PC-3 (cell line): ENCODE measurements around the gene DNAAF5.

ENCODE experiments used
- EZH2 ChIP-seq: fragments of 300-600 bp; sonication (generic); IDR thresholded peaks from one replicate; pipeline ENCODE4 v1.6.1; 2017; ENCODE audit warnings: antibody characterized with exemption, mild to moderate bottlenecking, low read length; ENCODE audit not compliant: unreplicated experiment
- TF ChIP-seq, protein P1 (sequence below): fragments of 300-600 bp; sonication (generic); conservative IDR thresholded peaks from 2 replicates; pipeline ENCODE4 v1.5.1; 2017; ENCODE audit warnings: antibody characterized with exemption, low read depth, mild to moderate bottlenecking, low read length

DNA sequence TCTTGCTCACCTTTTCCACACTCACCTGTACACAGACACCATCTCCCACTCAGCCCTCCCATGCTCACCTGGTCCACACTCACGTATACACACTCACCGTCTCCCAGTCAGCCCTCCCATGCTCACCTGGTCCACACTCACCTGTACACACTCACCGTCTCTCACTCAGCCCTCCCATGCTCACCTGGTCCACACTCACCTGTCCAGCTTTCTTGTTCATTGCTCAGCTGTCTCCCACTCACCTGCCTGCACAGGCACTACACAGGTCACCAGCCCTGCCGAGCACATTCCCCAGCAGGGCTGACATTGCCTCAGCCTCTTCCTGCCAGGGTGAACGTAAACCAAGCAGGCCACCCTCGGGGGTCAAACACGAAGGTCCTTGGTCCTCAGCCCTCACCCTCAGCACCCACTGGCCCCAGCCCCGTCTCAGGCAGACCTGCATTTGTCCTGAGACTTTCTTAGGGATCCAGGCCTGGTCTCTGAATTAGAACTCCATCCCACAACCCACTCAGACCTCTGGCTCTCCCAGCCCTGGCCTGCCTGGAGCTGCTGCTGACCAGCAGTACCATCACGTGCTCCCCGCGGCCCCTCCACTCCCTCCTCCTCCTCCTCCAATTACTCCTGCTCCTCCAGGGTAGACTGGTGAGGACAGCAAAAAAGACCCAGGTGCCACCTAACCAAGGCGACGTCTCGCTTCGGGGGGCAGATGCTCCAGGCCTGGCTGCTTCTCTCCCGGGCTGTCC lies 12.8 kb upstream of the DNAAF5 start:
- TF ChIP-seq, protein P1, sequence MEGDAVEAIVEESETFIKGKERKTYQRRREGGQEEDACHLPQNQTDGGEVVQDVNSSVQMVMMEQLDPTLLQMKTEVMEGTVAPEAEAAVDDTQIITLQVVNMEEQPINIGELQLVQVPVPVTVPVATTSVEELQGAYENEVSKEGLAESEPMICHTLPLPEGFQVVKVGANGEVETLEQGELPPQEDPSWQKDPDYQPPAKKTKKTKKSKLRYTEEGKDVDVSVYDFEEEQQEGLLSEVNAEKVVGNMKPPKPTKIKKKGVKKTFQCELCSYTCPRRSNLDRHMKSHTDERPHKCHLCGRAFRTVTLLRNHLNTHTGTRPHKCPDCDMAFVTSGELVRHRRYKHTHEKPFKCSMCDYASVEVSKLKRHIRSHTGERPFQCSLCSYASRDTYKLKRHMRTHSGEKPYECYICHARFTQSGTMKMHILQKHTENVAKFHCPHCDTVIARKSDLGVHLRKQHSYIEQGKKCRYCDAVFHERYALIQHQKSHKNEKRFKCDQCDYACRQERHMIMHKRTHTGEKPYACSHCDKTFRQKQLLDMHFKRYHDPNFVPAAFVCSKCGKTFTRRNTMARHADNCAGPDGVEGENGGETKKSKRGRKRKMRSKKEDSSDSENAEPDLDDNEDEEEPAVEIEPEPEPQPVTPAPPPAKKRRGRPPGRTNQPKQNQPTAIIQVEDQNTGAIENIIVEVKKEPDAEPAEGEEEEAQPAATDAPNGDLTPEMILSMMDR, result no peak
- no peak for TF ChIP-seq EZH2
